ENCODE results near the gene TSACC.

- TF ChIP-seq CTCF (conservative IDR thresholded peaks at IDR 0.05; ENCODE audit: low read depth, low read length): peak; percentile 96
- TF ChIP-seq EZH2 (IDR thresholded peaks at IDR 0.05; ENCODE audit: borderline replicate concordance, low read depth, low read length, poor library complexity, severe bottlenecking): no peak
Measured at GRCh38 chr1:156385534-156386031, 47.3 kb downstream of the TSACC start.
